Lower lobe of right lung (tissue), 2 donors: ENCODE data around the gene XPO4. TPM values are rescaled to one million over a fixed set of nuclear protein-coding genes. Genes with fewer than 3 reads are reported as not detected.
A peak's percentile ranks its signal among the peaks of the same experiment; 100 is the strongest.

Experiments used
- ATAC-seq, 2 donors: fragments of 200-7000 bp; cut with Tn5 transposase; one replicate each; pipeline ENCODE4 v1.9.1; 2020 to 2022; ENCODE audit warnings: mild to moderate bottlenecking in 2 of 2, moderate library complexity in 2 of 2
- DNase-seq: peaks from one replicate; pipeline ENCODE4 v3.0.0-alpha.2; 2020
- H3K27ac ChIP-seq: fragments of 200-600 bp; one replicate; pipeline ENCODE4 v1.8.0; 2022
- H3K27me3 ChIP-seq: fragments of 200-600 bp; one replicate; pipeline ENCODE4 v1.8.0; 2022; ENCODE audit warnings: low read depth
- H3K36me3 ChIP-seq: fragments of 200-600 bp; one replicate; pipeline ENCODE4 v1.8.0; 2022; ENCODE audit warnings: mild to moderate bottlenecking
- H3K4me1 ChIP-seq: fragments of 200-600 bp; one replicate; pipeline ENCODE4 v1.8.0; 2022
- H3K4me3 ChIP-seq: fragments of 200-600 bp; one replicate; pipeline ENCODE4 v1.8.0; 2022; ENCODE audit warnings: mild to moderate bottlenecking
- H3K9me3 ChIP-seq: fragments of 200-600 bp; one replicate; pipeline ENCODE4 v1.8.0; 2022
- intact Hi-C: fragments of 100-400 bp; cut with DNase I; formaldehyde crosslinking; loops from one replicate; pipeline ENCODE4 v1.11.0; 2022
- total RNA-seq: library from RNA; stranded (reverse); fragmentation: NEBNext Ultra II Directional; extraction: Animal tissue kit (Norgen Biotek cat#: 25700); gene quantifications from one replicate; pipeline ENCODE4 v1.2.1, GENCODE V29; 2021
- TF ChIP-seq, protein P1 (sequence below): fragments of 200-600 bp; IDR thresholded peaks from one replicate; pipeline ENCODE4 v1.8.0; 2022; ENCODE audit warnings: antibody characterized with exemption, mild to moderate bottlenecking
- donor health status: DM: no; HTN: yes; CAD: no; lungs with severe emphysema.

Gene XPO4
- total RNA-seq, 1 donor from 2014 or later = 17.1 TPM

- ATAC-seq = no peak
- intact Hi-C loops = no loop called here
- no peak overlapping the region for H3K4me3 ChIP-seq
- no peaks in the 10 kb centered on the region for H3K27me3 ChIP-seq
- peaks cover 34% of the 10 kb centered on the region for H3K36me3 ChIP-seq
- TF ChIP-seq, protein P1, sequence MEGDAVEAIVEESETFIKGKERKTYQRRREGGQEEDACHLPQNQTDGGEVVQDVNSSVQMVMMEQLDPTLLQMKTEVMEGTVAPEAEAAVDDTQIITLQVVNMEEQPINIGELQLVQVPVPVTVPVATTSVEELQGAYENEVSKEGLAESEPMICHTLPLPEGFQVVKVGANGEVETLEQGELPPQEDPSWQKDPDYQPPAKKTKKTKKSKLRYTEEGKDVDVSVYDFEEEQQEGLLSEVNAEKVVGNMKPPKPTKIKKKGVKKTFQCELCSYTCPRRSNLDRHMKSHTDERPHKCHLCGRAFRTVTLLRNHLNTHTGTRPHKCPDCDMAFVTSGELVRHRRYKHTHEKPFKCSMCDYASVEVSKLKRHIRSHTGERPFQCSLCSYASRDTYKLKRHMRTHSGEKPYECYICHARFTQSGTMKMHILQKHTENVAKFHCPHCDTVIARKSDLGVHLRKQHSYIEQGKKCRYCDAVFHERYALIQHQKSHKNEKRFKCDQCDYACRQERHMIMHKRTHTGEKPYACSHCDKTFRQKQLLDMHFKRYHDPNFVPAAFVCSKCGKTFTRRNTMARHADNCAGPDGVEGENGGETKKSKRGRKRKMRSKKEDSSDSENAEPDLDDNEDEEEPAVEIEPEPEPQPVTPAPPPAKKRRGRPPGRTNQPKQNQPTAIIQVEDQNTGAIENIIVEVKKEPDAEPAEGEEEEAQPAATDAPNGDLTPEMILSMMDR = no peak
- H3K4me1 ChIP-seq = no peaks in the 10 kb centered on the region
- DNase-seq = no peak
- H3K9me3 ChIP-seq = no peaks in the 10 kb centered on the region
- H3K27ac ChIP-seq = no peak overlapping the region
Observed at GRCh38 chr13:20860844-20861243, 41.7 kb downstream of the XPO4 start.

DNA sequence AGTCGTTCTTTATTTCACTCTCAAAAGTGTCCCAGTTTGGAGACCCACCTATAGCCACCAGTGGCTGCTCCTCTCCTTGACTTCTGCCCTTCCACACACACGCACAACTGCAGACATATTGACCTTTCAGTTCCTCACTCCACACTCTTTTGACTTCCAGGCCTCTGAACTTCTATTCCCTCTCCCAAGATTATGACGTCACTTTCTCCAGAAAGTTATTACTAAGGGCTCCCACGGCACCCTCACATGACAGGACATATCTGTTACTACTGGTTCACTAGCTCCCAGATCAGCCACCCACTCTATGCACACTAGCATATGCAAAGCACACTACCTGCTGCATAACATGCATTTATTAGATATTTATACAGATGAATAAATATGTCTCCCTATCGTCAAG is 45.9 kb downstream of the XPO4 start:
- no peak for ATAC-seq
- H3K36me3 ChIP-seq = peaks cover 34% of the 10 kb centered on the region
- intact Hi-C loops = no loop called here
- no peak for DNase-seq
- no peaks in the 10 kb centered on the region for H3K27me3 ChIP-seq
- TF ChIP-seq, protein P1 = no peak
- H3K27ac ChIP-seq = no peak overlapping the region
- H3K4me3 ChIP-seq = no peak overlapping the region
- no peaks in the 10 kb centered on the region for H3K4me1 ChIP-seq
- no peaks in the 10 kb centered on the region for H3K9me3 ChIP-seq

DNA sequence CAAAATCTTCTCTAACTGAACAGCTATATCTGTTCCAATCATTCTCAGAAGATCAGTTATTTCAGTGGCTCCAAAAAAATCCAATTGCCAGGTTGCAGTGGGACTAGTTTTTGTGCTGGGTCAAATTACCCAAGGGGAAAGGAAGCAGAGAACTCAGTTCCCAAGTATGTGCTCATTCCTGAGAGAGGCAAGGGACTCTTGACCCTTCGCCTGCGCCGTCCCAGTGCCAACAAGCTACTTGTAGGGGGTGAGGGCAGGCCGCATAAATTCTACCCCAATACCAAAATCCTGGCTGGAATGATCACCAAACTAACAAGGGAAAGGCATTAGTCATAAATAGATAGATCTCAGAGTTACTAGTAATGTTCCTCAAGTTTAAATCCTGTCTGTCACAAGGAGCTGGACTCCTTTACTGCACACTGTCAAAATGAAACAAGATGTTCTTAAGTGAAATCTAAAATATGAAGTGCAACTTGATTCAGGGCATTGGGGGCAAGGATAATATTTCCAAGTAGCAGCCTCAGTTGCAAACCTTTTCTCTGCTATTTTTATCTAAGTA is 50.6 kb downstream of the XPO4 start:
- ATAC-seq = peak; percentile 72 to 80
- Histone ChIP-seq H3K4me1 (no peaks in the 10 kb centered on the region), H3K27me3 (no peaks in the 10 kb centered on the region), H3K9me3 (no peaks in the 10 kb centered on the region), H3K36me3 (peaks cover 14% of the 10 kb centered on the region), H3K27ac (no peak overlapping the region), H3K4me3 (no peak overlapping the region)
- TF ChIP-seq, protein P1 = no peak
- peak; percentile 51 for DNase-seq
- intact Hi-C loops = no loop called here

- TF ChIP-seq, protein P1 = no peak
- intact Hi-C loops = no loop called here
- no peak for ATAC-seq
Observed at GRCh38 chr13:20848944-20849343, 53.6 kb downstream of the XPO4 start.

DNA sequence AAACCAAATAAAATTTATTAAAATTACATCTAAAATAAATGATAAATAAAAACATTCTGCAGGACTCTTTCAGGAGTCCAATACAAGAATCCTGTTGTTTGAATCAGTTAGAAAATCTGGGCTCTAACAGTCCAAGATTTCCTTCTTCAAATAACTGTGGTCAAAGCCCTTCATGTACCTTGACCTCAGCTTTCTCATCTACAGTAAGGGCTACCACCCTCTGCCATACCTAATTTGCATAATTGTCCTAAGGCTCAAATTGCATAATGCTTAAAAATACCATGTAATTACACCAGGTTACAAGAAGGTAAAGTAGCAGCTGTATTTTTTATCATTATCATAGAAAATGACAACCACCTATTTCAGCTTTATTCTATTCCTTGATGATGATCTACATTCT is 54.3 kb downstream of the XPO4 start:
- H3K4me3 ChIP-seq = no peak overlapping the region
- no peak overlapping the region for H3K27ac ChIP-seq
- no peak for ATAC-seq
- no peak for DNase-seq
- H3K4me1 ChIP-seq = no peaks in the 10 kb centered on the region
- TF ChIP-seq, protein P1 = no peak
- no peaks in the 10 kb centered on the region for H3K9me3 ChIP-seq
- intact Hi-C loops = no loop called here
- H3K27me3 ChIP-seq = no peaks in the 10 kb centered on the region
- no peaks in the 10 kb centered on the region for H3K36me3 ChIP-seq

More at GRCh38 chr13:20848944-20849343, 53.6 kb downstream of the XPO4 start:
- Histone ChIP-seq H3K9me3 (no peaks in the 10 kb centered on the region), H3K4me3 (no peak overlapping the region), H3K27me3 (no peaks in the 10 kb centered on the region), H3K4me1 (no peaks in the 10 kb centered on the region), H3K27ac (no peak overlapping the region), H3K36me3 (peaks cover 3% of the 10 kb centered on the region)
- no peak for DNase-seq

DNA sequence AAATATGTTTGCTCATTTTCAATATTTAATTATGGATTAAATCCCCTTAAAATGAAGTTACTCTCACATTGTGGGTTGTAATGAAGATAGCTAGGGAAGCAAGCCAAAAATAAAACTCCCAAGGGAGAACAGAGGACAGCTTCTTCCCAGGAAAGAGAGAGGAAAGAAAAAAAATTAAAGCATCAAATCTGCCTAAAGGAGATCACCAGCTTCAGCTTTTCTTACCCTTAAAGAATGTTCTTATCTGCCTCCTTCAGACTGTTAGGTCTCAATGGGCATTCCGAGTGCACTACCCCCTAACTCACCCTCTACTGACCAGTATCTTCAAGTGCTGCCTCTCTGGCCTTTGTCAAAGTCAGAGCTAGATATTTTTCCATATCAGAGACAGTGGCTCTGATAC is 55.2 kb downstream of the XPO4 start:
- no peaks in the 10 kb centered on the region for H3K4me1 ChIP-seq
- intact Hi-C loops = no loop called here
- no peak overlapping the region for H3K27ac ChIP-seq
- ATAC-seq (peak; percentile 35 to 85), DNase-seq (no peak)
- H3K4me3 ChIP-seq = no peak overlapping the region
- H3K27me3 ChIP-seq = no peaks in the 10 kb centered on the region
- TF ChIP-seq, protein P1 = no peak
- H3K9me3 ChIP-seq = no peaks in the 10 kb centered on the region
- peaks cover 9% of the 10 kb centered on the region for H3K36me3 ChIP-seq
